T-helper 1 cell (primary cell): Measurements from ENCODE around the gene GRIK1.

Experiments
- DNase-seq, 5 donors: peaks; one replicate each; pipeline ENCODE4 v3.0.0-alpha.2; 2012 to 2020

The GRIK1 gene

DNA sequence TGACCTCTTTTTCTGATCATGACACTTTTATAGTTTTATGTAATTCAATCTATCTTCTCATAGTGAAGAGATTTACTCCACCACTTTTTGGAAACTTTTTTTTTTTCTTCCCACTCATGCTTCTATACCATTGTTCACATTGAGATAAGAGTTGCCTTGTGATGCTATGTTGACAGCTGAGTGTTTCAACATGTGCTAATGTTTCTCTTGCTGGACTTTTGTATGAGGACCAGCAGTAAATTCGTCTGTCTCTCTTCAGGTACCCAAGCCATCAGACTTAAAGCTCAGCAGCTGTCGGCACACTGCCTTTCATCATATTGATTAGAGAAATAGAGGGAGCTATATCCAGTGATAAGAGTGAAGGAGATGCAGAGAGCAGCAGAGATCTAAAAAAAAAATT, 227.0 kb downstream of the GRIK1 start:
- DNase-seq, result no peak

DNA sequence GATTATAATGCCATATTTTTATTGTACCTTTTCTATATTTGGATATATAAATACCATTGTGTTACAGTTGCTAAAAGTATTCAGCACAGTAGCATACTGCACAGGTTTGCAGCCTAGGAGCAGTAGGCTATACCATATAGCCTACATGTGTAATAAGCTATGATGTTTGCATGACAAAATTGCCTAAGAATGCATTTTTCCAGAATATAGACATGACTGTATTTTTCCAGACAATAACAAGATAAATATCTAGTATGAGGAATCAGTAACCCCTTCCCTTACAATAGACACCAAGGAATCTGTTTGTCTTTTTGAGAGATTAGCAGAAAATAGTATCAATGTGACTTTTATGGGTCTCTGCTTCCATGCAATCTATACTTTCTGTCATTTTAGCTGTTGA, 228.6 kb downstream of the GRIK1 start:
- no peak for DNase-seq

- DNase-seq, result no peak
Observed at GRCh38 chr21:29710498-29710897, 229.3 kb downstream of the GRIK1 start.

- DNase-seq, result no peak
Observed at GRCh38 chr21:29708401-29708800, 231.4 kb downstream of the GRIK1 start.

DNA sequence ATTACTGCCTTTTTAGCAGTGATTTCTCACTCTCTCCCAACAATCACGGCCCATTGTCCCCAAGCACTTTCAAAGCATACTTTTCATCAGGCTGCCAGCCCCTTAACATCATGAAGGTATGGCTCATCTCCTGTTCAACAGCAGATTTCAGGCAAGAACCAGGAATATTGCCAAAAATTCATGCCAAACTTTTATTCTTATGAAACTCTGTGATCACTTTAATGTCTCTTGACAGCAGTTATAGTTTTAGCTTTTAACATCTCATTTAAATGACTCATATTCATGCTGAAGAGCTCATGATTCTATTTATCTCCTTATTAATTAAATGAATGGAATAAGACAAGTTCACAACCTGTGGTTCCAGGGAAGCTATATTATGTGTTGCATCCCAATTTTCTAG, 235.1 kb downstream of the GRIK1 start:
- no peak for DNase-seq

- no peak for DNase-seq
Observed at GRCh38 chr21:29701676-29702075, 238.1 kb downstream of the GRIK1 start.

DNA sequence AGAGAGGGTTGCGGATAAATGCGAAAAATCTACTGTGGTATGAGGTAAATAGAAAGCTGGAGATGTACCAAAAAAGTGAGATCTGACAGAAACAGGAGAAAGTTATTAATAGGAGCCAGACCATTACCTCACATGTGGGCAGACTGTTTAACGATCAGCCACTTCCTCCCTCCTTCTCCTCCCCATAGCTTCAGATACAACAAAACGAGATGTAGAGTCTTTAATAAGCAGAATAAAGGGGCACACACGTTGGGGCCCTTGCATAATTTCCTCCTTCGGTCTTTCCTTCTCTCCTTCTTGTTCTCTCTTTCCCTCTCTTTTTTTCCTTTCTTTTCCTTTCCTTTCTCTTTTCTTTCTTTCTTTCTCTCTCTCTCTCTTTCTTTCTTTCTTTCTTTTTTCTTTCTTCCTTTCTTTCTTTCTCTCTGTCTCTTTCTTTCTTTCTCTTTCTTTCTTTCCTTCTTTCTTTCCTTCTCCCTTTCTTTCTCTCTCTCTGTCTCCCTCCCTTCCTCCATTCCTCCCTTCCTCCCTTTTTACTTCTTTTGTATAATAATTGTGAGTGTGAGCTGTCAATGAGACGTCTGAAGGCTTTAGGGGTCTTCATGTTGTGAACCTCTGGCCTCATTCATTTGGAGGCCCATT, 242.1 kb downstream of the GRIK1 start:
- no peak for DNase-seq

GRCh38 chr21:29696937-29697336, 242.9 kb downstream of the GRIK1 start:
- no peak for DNase-seq

- DNase-seq, result no peak
Observed at GRCh38 chr21:29691616-29692491, 247.9 kb downstream of the GRIK1 start.

- DNase-seq, result no peak
Observed at GRCh38 chr21:29689753-29690152, 250.0 kb downstream of the GRIK1 start.

- DNase-seq, result no peak
Observed at GRCh38 chr21:29684106-29684505, 255.7 kb downstream of the GRIK1 start.

- no peak for DNase-seq
Observed at GRCh38 chr21:29682800-29683199, 257.0 kb downstream of the GRIK1 start.

DNA sequence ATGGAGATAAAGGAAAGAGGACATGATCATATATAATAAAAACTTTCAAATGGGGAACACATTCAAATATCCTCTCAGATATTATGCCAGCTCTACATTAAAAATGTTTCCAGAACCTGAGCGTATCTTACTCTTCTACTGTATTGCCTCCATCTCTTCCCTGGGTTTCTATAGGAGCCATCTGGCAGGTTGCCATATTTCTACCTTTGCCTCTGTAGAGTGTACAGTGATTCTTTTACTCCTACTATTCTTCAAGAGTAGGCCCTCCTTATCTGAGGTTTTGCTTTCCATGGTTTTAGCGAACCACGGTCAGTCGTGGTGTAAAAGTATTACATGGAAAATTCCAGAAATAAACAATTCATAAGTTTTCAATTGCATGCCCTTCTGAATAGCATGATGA, 259.5 kb downstream of the GRIK1 start:
- no peak for DNase-seq

- no peak for DNase-seq
Observed at GRCh38 chr21:29678626-29679025, 261.2 kb downstream of the GRIK1 start.

- no peak for DNase-seq
Observed at GRCh38 chr21:29677326-29677725, 262.5 kb downstream of the GRIK1 start.

GRCh38 chr21:29676395-29676794, 263.4 kb downstream of the GRIK1 start:
- DNase-seq, result no peak

GRCh38 chr21:29675451-29675850, 264.3 kb downstream of the GRIK1 start:
- DNase-seq, result no peak

- no peak for DNase-seq
Observed at GRCh38 chr21:29674343-29674742, 265.5 kb downstream of the GRIK1 start.

GRCh38 chr21:29673096-29673610, 266.6 kb downstream of the GRIK1 start:
- no peak for DNase-seq

- DNase-seq, result no peak
Observed at GRCh38 chr21:29671728-29672127, 268.1 kb downstream of the GRIK1 start.

GRCh38 chr21:29670228-29670627, 269.6 kb downstream of the GRIK1 start:
- DNase-seq, result no peak

DNA sequence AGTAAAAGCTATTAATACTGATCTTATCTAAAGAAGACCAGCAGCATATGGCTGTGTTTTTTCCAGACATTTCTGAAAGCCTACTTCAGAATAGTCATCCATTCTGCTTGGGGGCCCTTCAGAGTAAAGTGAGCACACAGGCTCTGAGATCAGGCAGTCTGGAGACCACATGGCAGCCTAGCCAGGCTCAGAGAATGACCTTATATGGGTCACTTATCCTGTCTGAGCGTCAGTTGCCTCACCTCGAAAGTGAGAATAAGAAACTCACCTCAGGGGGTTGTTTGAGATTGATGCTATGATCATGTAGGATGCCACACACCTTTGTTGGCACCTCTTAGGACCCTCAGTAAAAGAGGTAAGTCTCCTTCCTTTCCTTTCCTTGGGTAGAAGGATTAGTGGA, 270.4 kb downstream of the GRIK1 start:
- DNase-seq, result no peak

DNA sequence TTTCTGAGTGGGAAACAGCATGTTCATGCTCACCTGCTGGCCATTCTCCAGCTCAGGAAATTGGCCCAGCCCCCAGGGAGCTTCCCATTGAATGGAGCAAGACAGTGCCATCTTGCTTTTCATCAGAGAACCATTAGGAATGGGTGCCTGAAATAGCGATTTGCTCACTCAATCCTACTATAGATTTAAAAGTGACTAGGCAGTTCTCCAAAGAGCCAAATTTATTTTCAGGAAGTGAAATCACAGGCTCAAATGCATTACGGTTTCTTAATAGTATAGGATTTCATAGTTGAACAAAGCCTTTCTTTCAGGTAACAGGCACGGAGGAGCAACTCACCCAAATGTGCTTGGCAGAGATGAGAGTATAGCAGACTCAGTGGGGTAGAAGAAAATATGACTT, 272.1 kb downstream of the GRIK1 start:
- DNase-seq, result no peak

DNA sequence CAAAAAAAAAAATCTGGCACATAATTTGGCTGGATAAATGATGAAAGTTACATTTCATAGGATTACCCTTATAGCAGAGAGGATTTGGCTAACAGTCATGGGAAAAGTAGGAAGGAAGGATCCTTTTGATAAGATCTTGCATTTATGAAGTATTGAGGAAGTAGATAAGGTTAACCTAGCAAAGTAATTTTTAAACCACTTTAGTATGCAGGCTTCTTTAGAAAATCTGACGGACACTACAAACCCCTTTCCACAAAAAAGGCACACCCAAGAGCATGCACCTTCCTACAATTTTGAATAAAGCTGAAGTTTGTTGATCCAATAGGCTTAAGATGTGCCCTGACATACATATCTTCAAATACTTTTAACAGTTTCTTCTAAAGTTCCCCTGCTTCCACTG, 275.2 kb downstream of the GRIK1 start:
- no peak for DNase-seq
